DMS 273 treated with DMSO at 0.1 percent for 48 hours (cell line): Measurements from ENCODE around the gene GALNT9.
"Not testable (repeated sequence)": the region's sequence is repeated elsewhere in the genome, so short reads cannot be mapped to it uniquely, and the experiment has no call there.

ENCODE experiments used
- DNase-seq: peaks from one replicate; lab custom pipeline; 2025; lab: John Stamatoyannopoulos, UW

The GALNT9 gene

GRCh38 chr12:132329036-132329719 lies at the start of gene GALNT9:
GALNT9 (minus strand) TSS chr12:132329589; CDS start chr12:132329203, 386 bp downstream.
- DNase-seq: no peak

- DNase-seq: not testable (repeated sequence)
These were observed 49.7 kb upstream of the GALNT9 start for GRCh38 chr12:132379057-132379456.

- no peak for DNase-seq
These were observed 47.8 kb upstream of the GALNT9 start for GRCh38 chr12:132377147-132377546.

- DNase-seq: no peak
These were observed 47.1 kb upstream of the GALNT9 start for GRCh38 chr12:132376464-132376830.

- no peak for DNase-seq
These were observed 46.5 kb upstream of the GALNT9 start for GRCh38 chr12:132375747-132376463.

GRCh38 chr12:132374612-132375445 lies 45.4 kb upstream of the GALNT9 start:
- no peak for DNase-seq

GRCh38 chr12:132373901-132374611 lies 44.7 kb upstream of the GALNT9 start:
- no peak for DNase-seq

- no peak for DNase-seq
These were observed 38.5 kb upstream of the GALNT9 start for GRCh38 chr12:132367852-132368251.

- DNase-seq: no peak
These were observed 37.9 kb upstream of the GALNT9 start for GRCh38 chr12:132367071-132367851.

GRCh38 chr12:132366341-132366861 lies 37.0 kb upstream of the GALNT9 start:
- no peak for DNase-seq

GRCh38 chr12:132365226-132365625 lies 35.8 kb upstream of the GALNT9 start:
- no peak for DNase-seq

- no peak for DNase-seq
These were observed 35.0 kb upstream of the GALNT9 start for GRCh38 chr12:132364348-132364902.

- DNase-seq: no peak
These were observed 34.4 kb upstream of the GALNT9 start for GRCh38 chr12:132363661-132364347.

- DNase-seq: no peak
These were observed 33.7 kb upstream of the GALNT9 start for GRCh38 chr12:132362996-132363660.

GRCh38 chr12:132360906-132361777 lies 31.8 kb upstream of the GALNT9 start:
- no peak for DNase-seq

- DNase-seq: no peak
These were observed 31.0 kb upstream of the GALNT9 start for GRCh38 chr12:132360410-132360809.

GRCh38 chr12:132359971-132360370 lies 30.6 kb upstream of the GALNT9 start:
- no peak for DNase-seq

GRCh38 chr12:132359551-132359950 lies 30.2 kb upstream of the GALNT9 start:
- DNase-seq: no peak
